Lower lobe of right lung (tissue), 2 donors: Measurements from ENCODE around the gene FAM221A. TPM values are rescaled to one million over a fixed set of nuclear protein-coding genes. Genes with fewer than 3 reads are reported as not detected.

Experiments used
- ATAC-seq, 2 donors: fragments of 200-7000 bp; cut with Tn5 transposase; one replicate each; pipeline ENCODE4 v1.9.1; 2020 to 2022; ENCODE audit warnings: mild to moderate bottlenecking in 2 of 2, moderate library complexity in 2 of 2
- DNase-seq: peaks from one replicate; pipeline ENCODE4 v3.0.0-alpha.2; 2020
- H3K27ac ChIP-seq: fragments of 200-600 bp; one replicate; pipeline ENCODE4 v1.8.0; 2022
- H3K27me3 ChIP-seq: fragments of 200-600 bp; one replicate; pipeline ENCODE4 v1.8.0; 2022; ENCODE audit warnings: low read depth
- H3K36me3 ChIP-seq: fragments of 200-600 bp; one replicate; pipeline ENCODE4 v1.8.0; 2022; ENCODE audit warnings: mild to moderate bottlenecking
- H3K4me1 ChIP-seq: fragments of 200-600 bp; one replicate; pipeline ENCODE4 v1.8.0; 2022
- H3K4me3 ChIP-seq: fragments of 200-600 bp; one replicate; pipeline ENCODE4 v1.8.0; 2022; ENCODE audit warnings: mild to moderate bottlenecking
- H3K9me3 ChIP-seq: fragments of 200-600 bp; one replicate; pipeline ENCODE4 v1.8.0; 2022
- CTCF ChIP-seq: fragments of 200-600 bp; IDR thresholded peaks from one replicate; pipeline ENCODE4 v1.8.0; 2022; ENCODE audit warnings: antibody characterized with exemption, mild to moderate bottlenecking
- intact Hi-C: fragments of 100-400 bp; cut with DNase I; formaldehyde crosslinking; loops from one replicate; pipeline ENCODE4 v1.11.0; 2022
- long read RNA-seq: library from polyadenylated mRNA; unstranded; transcript quantifications from one replicate; pipeline ENCODE4 v2.0.0, GENCODE V29; 2021
- total RNA-seq: library from RNA; stranded (reverse); fragmentation: NEBNext Ultra II Directional; extraction: Animal tissue kit (Norgen Biotek cat#: 25700); gene quantifications from one replicate; pipeline ENCODE4 v1.2.1, GENCODE V29; 2021
- donor health status: DM: no; HTN: yes; CAD: no; lungs with severe emphysema.

The FAM221A gene
- total RNA-seq, result 10.3 TPM
- long read RNA-seq, partial matches to known transcripts, result 1 of 12 reads
- long read RNA-seq, other reads (novel, unspliced or antisense), result 4 of 12 reads

- H3K27ac ChIP-seq, result peak within 1 kb of the TSS; percentile 85
- DNase-seq (peak; percentile 94), ATAC-seq (peak; percentile 100)
- peak within 1 kb of the TSS; percentile 77 for H3K4me3 ChIP-seq
- H3K4me1 ChIP-seq, result peaks cover 13% of the 10 kb centered on the region
- intact Hi-C loops, result no loop called here
- no peaks in the 10 kb centered on the region for H3K9me3 ChIP-seq
- peak; percentile 84 for TF ChIP-seq CTCF
- no peaks in the 10 kb centered on the region for H3K27me3 ChIP-seq
- no peaks in the 10 kb centered on the region for H3K36me3 ChIP-seq
These were observed at the start of gene FAM221A for GRCh38 chr7:23679898-23680413. Gene FAM221A, plus strand, starts transcription at chr7:23680199. Its CDS starts 20 bp downstream, at chr7:23680219.

GRCh38 chr7:23633417-23633816 lies 46.6 kb upstream of the FAM221A start:
- ATAC-seq, result no peak
- Histone ChIP-seq H3K9me3 (no peaks in the 10 kb centered on the region), H3K36me3 (no peaks in the 10 kb centered on the region), H3K4me1 (no peaks in the 10 kb centered on the region), H3K27ac (no peak overlapping the region), H3K4me3 (no peak overlapping the region), H3K27me3 (no peaks in the 10 kb centered on the region)
- DNase-seq, result no peak
- intact Hi-C loops, result no loop called here
- no peak for TF ChIP-seq CTCF

- intact Hi-C loops, result no loop called here
- H3K27ac ChIP-seq, result no peak overlapping the region
- no peaks in the 10 kb centered on the region for H3K27me3 ChIP-seq
- no peak overlapping the region for H3K4me3 ChIP-seq
- TF ChIP-seq CTCF, result no peak
- no peaks in the 10 kb centered on the region for H3K9me3 ChIP-seq
- ATAC-seq (no peak), DNase-seq (no peak)
- H3K36me3 ChIP-seq, result no peaks in the 10 kb centered on the region
- H3K4me1 ChIP-seq, result no peaks in the 10 kb centered on the region
These were observed 34.2 kb upstream of the FAM221A start for GRCh38 chr7:23645822-23646221.

GRCh38 chr7:23653942-23654341 lies 26.1 kb upstream of the FAM221A start:
- Histone ChIP-seq H3K9me3 (peaks cover 16% of the 10 kb centered on the region), H3K36me3 (no peaks in the 10 kb centered on the region), H3K27ac (no peak overlapping the region), H3K4me1 (no peaks in the 10 kb centered on the region), H3K27me3 (no peaks in the 10 kb centered on the region), H3K4me3 (no peak overlapping the region)
- no peak for ATAC-seq
- intact Hi-C loops, result no loop called here
- TF ChIP-seq CTCF, result no peak
- no peak for DNase-seq

GRCh38 chr7:23654508-23654907 lies 25.5 kb upstream of the FAM221A start:
- H3K27me3 ChIP-seq, result no peaks in the 10 kb centered on the region
- peaks cover 16% of the 10 kb centered on the region for H3K9me3 ChIP-seq
- H3K4me1 ChIP-seq, result no peaks in the 10 kb centered on the region
- intact Hi-C loops, result no loop called here
- H3K36me3 ChIP-seq, result no peaks in the 10 kb centered on the region
- peak; percentile 26 for TF ChIP-seq CTCF
- peak in 1 of 2 donors; percentile 46 for ATAC-seq
- H3K27ac ChIP-seq, result no peak overlapping the region
- no peak overlapping the region for H3K4me3 ChIP-seq
- no peak for DNase-seq
